Neuron (in vitro differentiated cells): ENCODE results near the gene PRELID2.
"Not testable (repeated sequence)": the region's sequence is repeated elsewhere in the genome, so short reads cannot be mapped to it uniquely, and the experiment has no call there.

ENCODE experiments used
- H2AFZ ChIP-seq: one replicate; pipeline ENCODE4 v1.6.1; 2013; ENCODE audit warnings: low read depth, mild to moderate bottlenecking, inconsistent platforms, low read length, moderate library complexity
- H3K27me3 ChIP-seq: one replicate; pipeline ENCODE4 v1.6.1; 2013; ENCODE audit warnings: low read length; ENCODE audit not compliant: insufficient read depth
- H3K36me3 ChIP-seq: one replicate; pipeline ENCODE4 v1.6.1; 2013; ENCODE audit warnings: low read length; ENCODE audit not compliant: insufficient read depth
- H3K4me1 ChIP-seq: one replicate; pipeline ENCODE4 v1.6.1; 2013; ENCODE audit warnings: low read length; ENCODE audit not compliant: insufficient read depth
- H3K4me3 ChIP-seq: 2 replicates; pipeline ENCODE4 v1.5.1; 2013; ENCODE audit warnings: mild to moderate bottlenecking, low read length, moderate library complexity
- H3K9me3 ChIP-seq: one replicate; pipeline ENCODE4 v1.6.1; 2013; ENCODE audit warnings: low read length

PRELID2 gene

GRCh38 chr5:145834917-145835847 is at the start of gene PRELID2:
Gene PRELID2 (minus strand): TSS chr5:145835342. CDS start chr5:145835251, 91 bp downstream.
- Histone ChIP-seq H2AFZ (peak within 1 kb of the TSS; percentile 83), H3K9me3 (no peaks in the 10 kb centered on the region), H3K4me3 (peak within 1 kb of the TSS; percentile 42), H3K27me3 (peaks cover 14% of the 10 kb centered on the region), H3K36me3 (no peaks in the 10 kb centered on the region), H3K4me1 (no peaks in the 10 kb centered on the region)

- Histone ChIP-seq H3K4me3 (no peak overlapping the region), H3K36me3 (no peaks in the 10 kb centered on the region), H3K4me1 (no peaks in the 10 kb centered on the region), H3K27me3 (no peaks in the 10 kb centered on the region), H3K9me3 (no peaks in the 10 kb centered on the region), H2AFZ (no peak overlapping the region)
These were observed 39.6 kb upstream of the PRELID2 start for GRCh38 chr5:145874765-145875164.

GRCh38 chr5:145872914-145873313 is 37.8 kb upstream of the PRELID2 start, which contains the start of gene GRXCR2:
Gene GRXCR2 (minus strand): TSS chr5:145873014. CDS start chr5:145872968, 46 bp downstream.
- Histone ChIP-seq H3K36me3 (no peaks in the 10 kb centered on the region), H3K4me1 (no peaks in the 10 kb centered on the region), H3K4me3 (no peak within 1 kb of the TSS), H3K27me3 (no peaks in the 10 kb centered on the region), H3K9me3 (no peaks in the 10 kb centered on the region), H2AFZ (no peak within 1 kb of the TSS)

DNA sequence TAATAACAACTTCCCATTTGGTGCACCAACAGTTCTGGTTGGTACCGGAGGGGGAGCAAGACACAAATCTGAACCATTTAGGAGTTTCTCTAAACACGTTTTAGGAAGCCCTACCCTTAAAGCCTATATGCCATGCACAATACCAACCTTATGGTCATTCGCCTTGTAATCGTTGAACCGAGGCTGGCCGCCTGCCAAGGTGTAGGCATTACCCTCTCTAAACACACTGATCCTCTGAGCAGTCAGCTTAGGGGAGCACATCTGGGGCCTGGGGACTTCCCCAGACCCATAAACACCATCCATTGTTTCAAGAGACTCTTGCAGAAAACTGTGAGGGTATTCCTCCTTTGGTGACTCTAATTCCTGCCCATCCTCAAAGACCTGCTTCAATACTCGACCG is 37.3 kb upstream of the PRELID2 start:
- Histone ChIP-seq H3K4me1 (no peaks in the 10 kb centered on the region), H3K27me3 (no peaks in the 10 kb centered on the region), H2AFZ (no peak overlapping the region), H3K36me3 (no peaks in the 10 kb centered on the region), H3K9me3 (no peaks in the 10 kb centered on the region), H3K4me3 (no peak overlapping the region)

GRCh38 chr5:145869753-145870152 is 34.6 kb upstream of the PRELID2 start:
- Histone ChIP-seq H3K4me3 (no peak overlapping the region), H3K4me1 (no peaks in the 10 kb centered on the region), H3K9me3 (no peaks in the 10 kb centered on the region), H2AFZ (no peak overlapping the region), H3K36me3 (no peaks in the 10 kb centered on the region), H3K27me3 (no peaks in the 10 kb centered on the region)

GRCh38 chr5:145867806-145868205 is 32.7 kb upstream of the PRELID2 start:
- no peaks in the 10 kb centered on the region for H3K27me3 ChIP-seq
- H3K4me1 ChIP-seq = no peaks in the 10 kb centered on the region
- no peak overlapping the region for H3K4me3 ChIP-seq
- H2AFZ ChIP-seq = no peak overlapping the region
- no peaks in the 10 kb centered on the region for H3K36me3 ChIP-seq
- no peaks in the 10 kb centered on the region for H3K9me3 ChIP-seq

GRCh38 chr5:145864432-145864831 is 29.3 kb upstream of the PRELID2 start:
- H3K27me3 ChIP-seq, H3K36me3 ChIP-seq, H3K4me3 ChIP-seq, H2AFZ ChIP-seq, H3K9me3 ChIP-seq, H3K4me1 ChIP-seq: not testable (repeated sequence)

- H3K4me3 ChIP-seq = no peak overlapping the region
- no peak overlapping the region for H2AFZ ChIP-seq
- no peaks in the 10 kb centered on the region for H3K9me3 ChIP-seq
- H3K36me3 ChIP-seq = no peaks in the 10 kb centered on the region
- H3K27me3 ChIP-seq = peaks cover 7% of the 10 kb centered on the region
- no peaks in the 10 kb centered on the region for H3K4me1 ChIP-seq
These were observed 27.9 kb upstream of the PRELID2 start for GRCh38 chr5:145863003-145863402.

- Histone ChIP-seq H3K27me3 (peaks cover 9% of the 10 kb centered on the region), H3K4me1 (no peaks in the 10 kb centered on the region), H3K4me3 (no peak overlapping the region), H3K9me3 (no peaks in the 10 kb centered on the region), H2AFZ (no peak overlapping the region), H3K36me3 (no peaks in the 10 kb centered on the region)
These were observed 24.8 kb upstream of the PRELID2 start for GRCh38 chr5:145859897-145860296.

- Histone ChIP-seq H3K4me1 (no peaks in the 10 kb centered on the region), H3K27me3 (peaks cover 13% of the 10 kb centered on the region), H3K4me3 (no peak overlapping the region), H3K9me3 (no peaks in the 10 kb centered on the region), H3K36me3 (no peaks in the 10 kb centered on the region), H2AFZ (no peak overlapping the region)
These were observed 24.3 kb upstream of the PRELID2 start for GRCh38 chr5:145859453-145859852.

DNA sequence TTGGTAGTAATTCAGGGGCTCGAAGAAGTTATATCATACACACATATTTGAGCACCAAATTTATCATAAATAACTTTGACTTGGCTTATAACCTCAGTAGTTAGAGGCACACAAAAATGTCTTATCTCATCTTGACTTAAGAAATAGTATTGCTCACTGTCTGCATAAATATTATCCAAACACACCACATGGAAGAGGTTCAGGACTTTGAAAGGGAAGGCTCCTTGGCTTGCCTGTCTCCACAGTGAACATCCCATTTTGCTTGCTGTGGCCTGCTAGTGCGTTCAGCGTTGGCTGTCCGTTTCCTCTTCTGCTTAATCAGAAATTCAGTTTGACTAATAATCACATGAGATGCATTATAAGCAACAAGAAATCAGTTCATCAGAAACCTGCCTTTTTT is 23.8 kb upstream of the PRELID2 start:
- no peaks in the 10 kb centered on the region for H3K4me1 ChIP-seq
- peaks cover 14% of the 10 kb centered on the region for H3K27me3 ChIP-seq

GRCh38 chr5:145856285-145856818 is 21.2 kb upstream of the PRELID2 start:
- peak overlapping the region; percentile 32 for H3K4me3 ChIP-seq
- no peaks in the 10 kb centered on the region for H3K4me1 ChIP-seq
- peak overlapping the region; percentile 51 for H2AFZ ChIP-seq
- H3K9me3 ChIP-seq = no peaks in the 10 kb centered on the region
- H3K27me3 ChIP-seq = peaks cover 12% of the 10 kb centered on the region
- H3K36me3 ChIP-seq = no peaks in the 10 kb centered on the region

More for the DNA sequence above, 23.8 kb upstream of the PRELID2 start:
- Histone ChIP-seq H3K4me3 (no peak overlapping the region), H3K9me3 (no peaks in the 10 kb centered on the region), H3K36me3 (no peaks in the 10 kb centered on the region), H2AFZ (no peak overlapping the region)

GRCh38 chr5:145855763-145856267 is 20.7 kb upstream of the PRELID2 start:
- H3K27me3 ChIP-seq = peaks cover 8% of the 10 kb centered on the region
- peak overlapping the region; percentile 51 for H2AFZ ChIP-seq
- no peaks in the 10 kb centered on the region for H3K9me3 ChIP-seq
- no peaks in the 10 kb centered on the region for H3K36me3 ChIP-seq
- no peaks in the 10 kb centered on the region for H3K4me1 ChIP-seq
- peak overlapping the region; percentile 32 for H3K4me3 ChIP-seq
